OCI-LY3 (cell line): Measurements from ENCODE around the gene P2RX1.

Experiments
- CTCF ChIP-seq: fragments of 200-600, 300-600 bp; sonication (generic); IDR thresholded peaks from 2 replicates; pipeline ENCODE4 v1.5.1; 2014; ENCODE audit warnings: antibody characterized with exemption, low read length, low read depth
- EZH2phosphoT487 ChIP-seq: fragments of 200-600 bp; shearing (Covaris generic); IDR thresholded peaks from 2 replicates; pipeline ENCODE4 v1.6.1; 2018; ENCODE audit warnings: antibody characterized with exemption, mixed run types, low read depth

DNA sequence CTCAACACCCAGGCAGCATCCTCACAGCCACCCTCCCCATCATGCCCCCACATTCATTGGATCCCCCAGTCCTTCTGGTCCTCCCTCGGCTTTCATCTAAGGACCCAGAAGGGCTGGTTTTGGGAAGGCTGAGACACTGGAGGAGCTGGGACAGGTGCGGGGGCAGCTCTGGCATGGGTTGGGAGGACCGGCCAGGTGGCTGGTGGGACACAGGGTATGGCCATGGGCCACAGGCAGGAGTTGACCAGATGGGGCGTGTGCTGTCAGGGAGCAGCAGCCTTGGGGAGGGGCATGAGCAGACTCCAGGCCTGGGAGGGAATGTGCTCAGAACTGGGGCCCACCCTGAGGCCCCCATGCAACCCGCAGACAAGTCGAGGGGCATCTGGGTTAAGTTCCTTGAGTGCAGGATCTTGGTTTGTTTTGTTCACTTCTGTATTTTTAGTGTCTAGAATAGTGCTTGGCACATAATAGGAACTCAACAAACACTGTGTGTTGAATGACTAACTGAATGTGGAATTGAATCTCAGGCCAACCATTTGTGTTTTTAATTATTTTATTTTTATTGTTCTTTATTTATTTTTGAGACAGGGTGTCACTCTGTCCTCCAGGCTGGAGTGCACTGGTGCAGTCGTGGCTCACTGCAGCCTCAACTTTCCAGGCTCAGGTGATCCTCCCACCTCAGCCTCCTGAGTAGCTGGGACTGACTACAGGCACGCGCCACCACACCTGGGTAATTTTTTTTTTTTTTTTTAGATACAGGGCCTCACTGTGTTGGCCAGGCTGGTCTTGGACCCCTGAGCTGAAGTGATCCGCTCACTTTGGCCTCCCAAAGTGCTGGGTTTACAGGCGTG is 5.6 kb downstream of the P2RX1 start:
- no peak for TF ChIP-seq CTCF
- no peak for TF ChIP-seq EZH2phosphoT487
